Activated CD4-positive, alpha-beta T cell treated with anti-CD3 and anti-CD28 coated beads, Interleukin-2, amount 10 ng/mL, durations not matched to agents 24 days and 14 days (primary cell): ENCODE results near the gene CCNJL. TPM values are rescaled to one million over a fixed set of nuclear protein-coding genes. Genes with fewer than 3 reads are reported as not detected.

Source experiments
- DNase-seq: peaks from one replicate; pipeline ENCODE4 v3.0.0; 2022
- H3K27ac Mint-ChIP-seq: one replicate; pipeline ENCODE4 v1.8.0; 2022; ENCODE audit warnings: mild to moderate bottlenecking, mixed read lengths
- H3K27me3 Mint-ChIP-seq: one replicate; pipeline ENCODE4 v1.8.0; 2022; ENCODE audit warnings: mixed read lengths
- H3K36me3 Mint-ChIP-seq: one replicate; pipeline ENCODE4 v1.8.0; 2022; ENCODE audit warnings: low read depth, mild to moderate bottlenecking, mixed read lengths
- H3K4me1 Mint-ChIP-seq: one replicate; pipeline ENCODE4 v1.8.0; 2021; ENCODE audit warnings: mixed read lengths
- H3K4me3 Mint-ChIP-seq: one replicate; pipeline ENCODE4 v1.8.0; 2022; ENCODE audit warnings: mild to moderate bottlenecking, moderate library complexity, mixed read lengths
- H3K9me3 Mint-ChIP-seq: one replicate; pipeline ENCODE4 v1.8.0; 2021; ENCODE audit warnings: mixed read lengths
- intact Hi-C: fragments of 100-400 bp; cut with micrococcal nuclease; formaldehyde crosslinking; loops from one replicate; pipeline ENCODE4 v1.15.1; 2023
- total RNA-seq: library from RNA; stranded (reverse); gene quantifications from 2 replicates; pipeline ENCODE4 v1.2.3, GENCODE V29; 2022

The CCNJL gene
- total RNA-seq, 1 donor from 2014 or later, result not detected

DNA sequence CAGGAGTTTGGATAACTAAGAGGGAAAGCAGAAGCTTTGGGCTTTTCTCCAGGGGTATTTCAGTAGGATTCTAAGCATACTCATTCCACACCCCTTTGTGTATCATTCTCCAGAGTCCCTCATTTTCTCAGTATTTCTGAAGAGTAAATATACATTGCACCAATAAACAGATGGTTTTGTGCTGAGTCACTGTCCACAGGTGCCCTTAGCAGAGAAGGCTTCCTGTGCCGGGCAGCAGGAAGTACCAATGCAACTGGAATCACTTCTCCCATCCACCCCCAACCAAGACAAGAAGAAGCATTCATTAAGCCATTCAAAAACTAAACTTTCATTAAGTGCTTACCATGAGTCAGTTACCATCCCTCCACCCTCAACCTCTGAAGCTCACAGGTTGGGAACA, 3.6 kb upstream of the CCNJL start:
- Mint-ChIP-seq H3K4me3 (no peak overlapping the region), H3K36me3 (no peaks in the 10 kb centered on the region), H3K27ac (no peak overlapping the region), H3K4me1 (peaks cover 7% of the 10 kb centered on the region), H3K9me3 (no peaks in the 10 kb centered on the region), H3K27me3 (peaks cover 49% of the 10 kb centered on the region)
- intact Hi-C loops, result no loop called here
- no peak for DNase-seq

DNA sequence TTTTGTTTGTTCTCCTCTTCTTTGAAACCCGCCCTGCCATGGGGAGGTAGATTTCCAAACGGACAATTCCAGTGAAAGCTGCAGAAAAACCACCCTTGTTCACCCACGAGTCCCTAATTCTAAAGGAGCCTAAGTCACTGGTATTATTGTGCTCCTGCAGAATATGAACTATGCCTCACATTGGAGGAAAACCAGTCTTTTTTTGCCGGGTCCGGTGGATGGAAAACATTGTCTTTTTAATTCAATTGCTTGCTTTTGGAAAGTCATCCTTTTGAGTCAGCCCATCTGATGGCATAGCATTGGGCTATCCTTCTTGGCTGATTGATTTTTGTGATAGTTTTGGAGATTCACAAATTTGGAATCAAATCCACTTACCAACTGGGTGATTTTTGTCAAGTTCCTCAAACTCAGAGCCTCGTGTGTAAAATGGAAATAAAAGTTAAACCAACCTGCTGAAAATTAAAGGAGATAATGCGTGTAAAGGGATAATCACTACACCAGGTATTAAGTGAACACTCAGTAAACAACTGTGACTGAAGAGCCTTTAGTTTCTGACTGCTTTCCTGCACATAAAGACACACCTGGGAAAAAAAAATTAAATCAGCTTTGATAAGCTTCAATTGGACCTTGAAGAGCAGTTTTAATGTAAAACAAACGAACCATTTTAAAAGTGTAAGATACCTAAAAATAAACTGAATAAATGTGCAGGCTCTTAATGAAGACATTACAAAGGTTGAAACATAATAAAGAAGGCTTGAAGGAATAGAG, 780 bp upstream of the CCNJL start:
- no peak overlapping the region for H3K27ac Mint-ChIP-seq
- H3K4me3 Mint-ChIP-seq, result peak overlapping the region; percentile 76
- H3K27me3 Mint-ChIP-seq, result peaks cover 64% of the 10 kb centered on the region
- intact Hi-C loops, result no loop called here
- DNase-seq, result no peak
- H3K9me3 Mint-ChIP-seq, result no peaks in the 10 kb centered on the region
- H3K4me1 Mint-ChIP-seq, result peaks cover 7% of the 10 kb centered on the region
- H3K36me3 Mint-ChIP-seq, result no peaks in the 10 kb centered on the region

DNA sequence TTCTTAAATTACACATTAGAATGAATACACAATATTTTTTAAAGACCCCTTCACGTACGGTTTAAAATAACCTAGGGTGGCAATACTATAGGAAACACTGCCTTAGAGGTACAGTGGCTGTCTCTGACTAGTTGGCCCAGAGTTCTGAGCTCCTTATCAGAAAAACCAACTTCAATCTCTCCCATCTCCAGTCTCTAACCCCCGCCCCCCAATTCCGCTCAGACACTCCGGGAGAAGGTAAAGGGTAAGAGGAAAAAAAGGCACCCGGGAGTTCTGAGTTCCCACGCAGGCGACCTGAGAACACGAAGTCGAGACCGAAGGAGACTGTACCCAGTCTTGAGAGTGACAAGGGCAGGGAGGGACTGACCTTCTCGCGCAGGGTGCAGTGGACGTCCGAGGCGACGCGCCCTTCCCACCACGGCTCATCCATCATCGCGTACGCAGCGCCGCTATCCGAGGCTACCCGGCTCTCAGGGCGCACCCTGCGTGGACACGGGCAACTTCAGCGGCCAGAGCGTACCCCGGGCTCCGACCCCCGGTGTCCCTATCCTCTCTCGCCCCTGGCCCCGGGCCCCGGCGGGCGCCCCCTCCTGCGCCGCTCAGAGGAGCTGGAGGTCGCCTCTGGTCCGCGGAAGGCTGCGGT, 752 bp downstream of the CCNJL start:
- Mint-ChIP-seq H3K9me3 (no peaks in the 10 kb centered on the region), H3K4me1 (peaks cover 7% of the 10 kb centered on the region), H3K27ac (no peak overlapping the region), H3K4me3 (peak overlapping the region; percentile 62), H3K36me3 (no peaks in the 10 kb centered on the region), H3K27me3 (peaks cover 61% of the 10 kb centered on the region)
- intact Hi-C loops, result no loop called here
- DNase-seq, result no peak

DNA sequence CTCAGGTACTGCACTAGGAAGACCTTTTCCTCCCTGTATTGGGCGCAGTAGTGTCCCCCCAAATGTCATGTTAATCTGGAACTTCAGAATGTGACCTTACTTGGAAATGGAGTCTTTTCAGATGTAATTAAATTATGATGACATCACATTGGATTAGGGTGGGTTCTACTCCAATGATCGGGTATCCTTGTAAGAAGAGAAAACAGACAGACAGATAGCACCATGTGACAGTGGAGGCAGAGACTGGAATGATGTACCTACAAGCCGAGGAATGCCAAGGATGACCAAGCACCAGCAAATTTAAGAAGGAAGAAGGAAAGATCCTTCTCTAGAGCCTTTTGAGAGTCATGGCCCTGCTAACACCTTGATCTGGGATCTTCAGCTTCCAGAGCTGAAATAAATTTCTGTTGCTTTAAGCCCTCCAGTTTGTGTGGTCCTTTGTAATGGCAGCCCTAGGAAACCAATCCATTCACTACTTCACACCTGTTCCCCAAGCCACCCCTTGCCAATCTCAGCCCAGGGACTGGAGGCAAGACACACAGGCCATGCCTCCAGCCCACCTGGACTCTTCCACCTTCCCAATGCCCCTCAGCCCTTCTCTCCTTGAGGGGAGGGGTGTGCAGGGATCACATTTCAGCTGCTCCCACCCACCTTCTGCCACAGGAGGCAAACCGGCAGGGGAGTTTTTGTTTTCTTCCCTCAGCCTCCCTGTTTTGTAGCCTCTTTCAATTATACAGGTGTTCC, 1.6 kb downstream of the CCNJL start:
- no peaks in the 10 kb centered on the region for H3K9me3 Mint-ChIP-seq
- no peak overlapping the region for H3K4me3 Mint-ChIP-seq
- H3K4me1 Mint-ChIP-seq, result peaks cover 5% of the 10 kb centered on the region
- H3K27ac Mint-ChIP-seq, result no peak overlapping the region
- no peak for DNase-seq
- intact Hi-C loops, result no loop called here
- peaks cover 54% of the 10 kb centered on the region for H3K27me3 Mint-ChIP-seq
- no peaks in the 10 kb centered on the region for H3K36me3 Mint-ChIP-seq

DNA sequence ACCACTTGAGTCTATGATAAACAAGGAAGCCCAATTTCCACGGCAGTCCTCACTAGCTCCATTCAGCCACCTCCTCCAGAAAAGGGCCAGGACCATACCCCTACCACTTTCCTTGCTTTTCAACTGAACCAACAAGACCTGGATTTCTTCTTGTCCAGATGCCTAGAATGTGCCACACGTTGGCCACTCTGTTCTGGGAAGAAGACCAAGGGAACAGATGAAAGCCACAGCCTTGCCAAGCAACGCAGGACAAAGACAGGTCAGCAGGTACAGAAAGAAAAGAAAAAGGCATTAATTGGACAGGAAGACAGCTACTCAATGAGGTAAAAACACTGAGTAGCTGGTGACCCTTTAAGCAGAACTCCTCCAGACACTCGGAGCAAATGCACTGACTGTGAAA, 2.2 kb downstream of the CCNJL start:
- Mint-ChIP-seq H3K4me1 (peaks cover 5% of the 10 kb centered on the region), H3K36me3 (no peaks in the 10 kb centered on the region), H3K27ac (no peak overlapping the region)

DNA sequence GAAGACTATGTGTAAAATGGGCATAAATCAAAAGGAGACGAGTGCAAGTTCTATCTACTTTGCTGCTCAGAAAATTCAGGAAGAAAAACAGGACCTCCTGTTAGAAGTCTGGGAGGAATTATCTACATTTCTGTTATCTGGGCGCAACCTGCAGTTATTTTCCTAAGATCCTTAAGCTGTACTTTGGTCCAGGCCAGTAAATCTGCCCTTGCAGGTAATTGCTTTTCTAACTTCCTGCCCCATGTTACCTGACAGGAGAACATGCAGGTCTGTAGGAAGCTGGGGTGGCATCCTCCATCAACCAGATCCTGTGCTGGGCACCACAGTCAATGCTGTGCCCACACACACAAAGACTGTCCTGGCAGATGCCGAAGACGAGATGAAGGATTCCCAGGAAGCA, 5.7 kb downstream of the CCNJL start:
- DNase-seq, result no peak
- H3K9me3 Mint-ChIP-seq, result no peaks in the 10 kb centered on the region
- intact Hi-C loops, result no loop called here
- H3K27ac Mint-ChIP-seq, result no peak overlapping the region
- no peaks in the 10 kb centered on the region for H3K36me3 Mint-ChIP-seq
- no peaks in the 10 kb centered on the region for H3K4me1 Mint-ChIP-seq
- peaks cover 35% of the 10 kb centered on the region for H3K27me3 Mint-ChIP-seq
- no peak overlapping the region for H3K4me3 Mint-ChIP-seq

More for the DNA sequence above, 2.2 kb downstream of the CCNJL start:
- intact Hi-C loops, result no loop called here
- DNase-seq, result no peak
- Mint-ChIP-seq H3K9me3 (no peaks in the 10 kb centered on the region), H3K4me3 (no peak overlapping the region), H3K27me3 (peaks cover 52% of the 10 kb centered on the region)

DNA sequence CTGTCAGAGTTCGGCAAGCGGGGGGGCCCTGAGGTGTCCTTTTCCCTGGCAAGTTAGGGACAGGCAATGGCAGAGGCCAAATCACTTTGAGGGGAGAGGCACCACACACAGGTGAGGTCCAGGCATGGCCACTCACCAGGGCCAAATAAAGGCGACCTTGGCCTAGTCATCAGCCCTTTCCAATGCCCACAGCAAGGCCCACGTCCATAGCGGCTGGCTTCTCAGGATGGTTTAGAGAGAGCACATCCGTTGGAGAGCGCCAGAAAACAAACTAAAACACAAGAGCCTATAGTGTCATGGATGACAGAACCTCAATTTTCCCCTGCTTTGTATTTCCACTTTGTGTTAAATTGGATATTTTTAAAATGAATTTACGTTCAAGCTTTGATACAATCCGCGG, 7.0 kb downstream of the CCNJL start:
- Mint-ChIP-seq H3K36me3 (no peaks in the 10 kb centered on the region), H3K27me3 (peaks cover 21% of the 10 kb centered on the region), H3K27ac (no peak overlapping the region), H3K9me3 (no peaks in the 10 kb centered on the region), H3K4me3 (no peak overlapping the region), H3K4me1 (no peaks in the 10 kb centered on the region)
- intact Hi-C loops, result no loop called here
- DNase-seq, result no peak

DNA sequence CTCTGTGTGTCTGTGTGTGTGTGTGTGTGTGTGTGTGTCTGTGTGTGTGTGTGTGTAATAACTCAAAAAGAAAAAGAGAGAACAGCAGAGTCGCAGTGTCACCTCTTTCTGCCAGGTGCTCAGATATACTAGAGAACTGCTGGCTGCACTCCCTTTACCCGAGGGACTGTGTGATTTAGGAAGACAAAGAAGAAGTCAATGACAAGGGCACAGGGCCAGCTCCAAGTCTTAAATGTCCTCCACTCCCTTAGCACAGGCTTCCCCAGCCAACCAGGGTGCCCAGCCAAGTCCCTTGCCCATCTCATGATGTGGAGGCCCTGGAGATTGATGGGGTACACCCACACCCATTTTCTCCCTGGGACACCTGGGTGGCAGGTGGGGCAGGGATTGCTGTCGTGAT, 8.7 kb downstream of the CCNJL start:
- Mint-ChIP-seq H3K36me3 (no peaks in the 10 kb centered on the region), H3K27me3 (peaks cover 10% of the 10 kb centered on the region), H3K4me1 (no peaks in the 10 kb centered on the region), H3K4me3 (no peak overlapping the region), H3K9me3 (no peaks in the 10 kb centered on the region), H3K27ac (no peak overlapping the region)
- DNase-seq, result no peak
- intact Hi-C loops, result no loop called here

DNA sequence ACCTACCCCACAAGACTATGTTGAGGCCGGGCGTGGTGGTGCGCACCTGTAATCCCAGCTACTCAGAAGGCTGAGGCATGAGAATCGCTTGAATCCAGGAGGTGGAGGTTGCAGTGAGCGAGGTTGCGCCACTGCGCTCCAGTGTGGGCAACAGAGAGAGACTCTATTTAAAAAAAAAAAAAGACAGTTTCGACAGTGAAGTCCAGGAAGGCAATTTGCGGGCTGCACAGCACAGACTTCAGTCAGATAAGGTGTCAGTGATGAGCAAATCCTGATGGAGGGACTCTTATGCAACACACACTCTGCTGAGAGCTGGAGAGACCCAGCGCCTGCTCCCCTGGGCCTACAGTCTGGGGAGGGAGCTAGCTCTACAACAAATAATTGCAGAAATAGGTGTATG, 14.2 kb downstream of the CCNJL start:
- DNase-seq, result no peak
- Mint-ChIP-seq H3K4me1 (no peaks in the 10 kb centered on the region), H3K4me3 (no peak overlapping the region), H3K27me3 (peaks cover 4% of the 10 kb centered on the region), H3K9me3 (no peaks in the 10 kb centered on the region), H3K27ac (no peak overlapping the region), H3K36me3 (no peaks in the 10 kb centered on the region)
- intact Hi-C loops, result no loop called here

DNA sequence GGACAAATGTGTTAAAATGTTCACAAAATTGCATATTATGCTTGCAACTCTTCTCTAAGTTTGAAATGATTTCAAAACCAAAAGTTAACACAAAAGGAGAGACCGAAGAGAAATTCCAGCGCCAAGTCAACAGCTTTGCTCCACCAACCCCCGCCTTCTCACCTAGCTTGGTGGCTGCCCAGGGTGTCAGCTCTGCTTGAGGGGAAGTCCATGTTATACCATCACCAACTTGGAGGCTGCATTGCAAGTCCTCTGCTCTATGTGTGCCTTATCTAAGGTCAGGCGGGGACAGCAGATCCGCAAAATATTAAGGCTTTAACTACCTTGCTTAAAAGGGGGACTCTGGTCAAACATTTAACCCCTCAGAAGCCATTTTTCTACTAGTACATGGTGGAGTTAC, 14.6 kb downstream of the CCNJL start:
- Mint-ChIP-seq H3K4me3 (no peak overlapping the region), H3K9me3 (no peaks in the 10 kb centered on the region), H3K27me3 (peaks cover 2% of the 10 kb centered on the region), H3K4me1 (no peaks in the 10 kb centered on the region), H3K27ac (no peak overlapping the region), H3K36me3 (no peaks in the 10 kb centered on the region)
- no peak for DNase-seq
- intact Hi-C loops, result no loop called here

DNA sequence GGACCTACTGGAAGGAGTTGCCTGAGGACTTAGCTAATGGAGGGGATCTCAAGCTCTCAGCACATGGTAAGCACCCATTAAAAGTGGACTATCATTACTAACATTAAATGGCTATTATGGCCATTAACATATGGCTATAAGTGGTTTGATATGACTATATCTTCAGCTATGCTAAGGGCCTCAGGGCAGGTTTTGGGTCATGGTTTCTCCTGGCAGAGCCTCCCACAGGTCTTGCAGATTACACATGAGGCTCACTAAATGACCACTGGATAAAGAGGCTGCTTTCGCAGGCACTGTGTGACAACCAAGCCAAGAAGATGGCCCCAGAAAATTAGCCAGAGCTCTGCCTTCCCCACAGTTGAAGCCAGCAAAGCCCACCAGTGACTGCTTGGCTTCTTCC, 15.4 kb downstream of the CCNJL start:
- peaks cover 2% of the 10 kb centered on the region for H3K27me3 Mint-ChIP-seq
- intact Hi-C loops, result no loop called here
- H3K4me3 Mint-ChIP-seq, result no peak overlapping the region
- no peaks in the 10 kb centered on the region for H3K4me1 Mint-ChIP-seq
- no peaks in the 10 kb centered on the region for H3K36me3 Mint-ChIP-seq
- no peak for DNase-seq
- no peak overlapping the region for H3K27ac Mint-ChIP-seq
- no peaks in the 10 kb centered on the region for H3K9me3 Mint-ChIP-seq

DNA sequence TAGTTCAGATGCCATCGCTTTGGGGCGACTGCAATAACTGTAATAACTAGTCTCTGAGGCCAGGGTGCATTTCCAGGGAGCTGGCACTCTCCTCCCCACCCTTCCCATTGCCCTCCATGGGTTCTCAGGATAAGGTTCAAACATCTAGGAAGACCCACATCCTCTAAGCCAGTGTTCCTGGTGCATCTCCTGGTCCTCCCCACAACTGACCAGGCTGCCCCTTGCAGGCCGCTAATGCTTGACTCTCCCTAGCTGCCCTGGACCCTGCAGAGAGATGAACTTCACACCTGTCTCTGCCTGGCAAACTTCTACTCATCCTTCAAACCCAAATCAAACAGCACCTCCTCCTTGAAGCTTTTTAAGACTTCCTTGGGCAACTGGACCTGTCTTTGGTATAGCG, 15.9 kb downstream of the CCNJL start:
- Mint-ChIP-seq H3K27ac (no peak overlapping the region), H3K4me3 (no peak overlapping the region), H3K36me3 (no peaks in the 10 kb centered on the region), H3K9me3 (no peaks in the 10 kb centered on the region), H3K4me1 (no peaks in the 10 kb centered on the region), H3K27me3 (peaks cover 2% of the 10 kb centered on the region)
- intact Hi-C loops, result no loop called here
- DNase-seq, result no peak

DNA sequence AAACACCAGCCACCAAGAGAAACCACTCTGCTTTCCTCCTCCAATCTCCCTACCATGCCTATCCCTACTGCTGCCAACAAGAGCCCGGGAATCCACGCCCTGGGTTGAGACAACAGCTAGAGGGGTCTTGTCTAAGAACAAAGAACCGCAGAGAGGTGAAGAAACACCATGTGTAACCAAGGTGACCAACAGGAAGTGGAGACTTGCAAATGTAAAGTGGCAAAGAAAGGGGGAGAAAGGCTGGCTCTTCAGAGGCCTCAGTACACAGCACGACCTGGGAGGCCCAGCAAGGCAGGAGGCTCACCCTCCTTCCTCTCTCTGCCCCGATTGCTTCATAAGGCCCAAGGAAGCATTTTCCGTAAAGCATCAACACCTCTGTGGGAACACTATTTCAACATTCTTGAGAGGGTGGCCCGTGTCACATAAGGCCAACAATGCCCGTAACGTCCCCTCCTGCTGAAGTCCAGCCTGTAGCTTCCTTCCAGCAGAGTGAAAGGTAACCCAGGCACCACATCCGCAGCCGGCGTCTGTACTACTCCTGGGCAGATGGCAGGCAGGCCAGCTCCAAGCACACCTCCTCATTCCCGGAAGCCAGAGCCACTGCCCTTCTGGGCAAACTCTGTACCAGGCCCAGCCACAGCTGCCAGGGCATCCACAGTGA, 18.3 kb downstream of the CCNJL start:
- Mint-ChIP-seq H3K4me1 (no peaks in the 10 kb centered on the region), H3K4me3 (no peak overlapping the region), H3K27me3 (peaks cover 2% of the 10 kb centered on the region), H3K9me3 (no peaks in the 10 kb centered on the region), H3K27ac (no peak overlapping the region), H3K36me3 (no peaks in the 10 kb centered on the region)
- intact Hi-C loops, result no loop called here
- DNase-seq, result no peak

DNA sequence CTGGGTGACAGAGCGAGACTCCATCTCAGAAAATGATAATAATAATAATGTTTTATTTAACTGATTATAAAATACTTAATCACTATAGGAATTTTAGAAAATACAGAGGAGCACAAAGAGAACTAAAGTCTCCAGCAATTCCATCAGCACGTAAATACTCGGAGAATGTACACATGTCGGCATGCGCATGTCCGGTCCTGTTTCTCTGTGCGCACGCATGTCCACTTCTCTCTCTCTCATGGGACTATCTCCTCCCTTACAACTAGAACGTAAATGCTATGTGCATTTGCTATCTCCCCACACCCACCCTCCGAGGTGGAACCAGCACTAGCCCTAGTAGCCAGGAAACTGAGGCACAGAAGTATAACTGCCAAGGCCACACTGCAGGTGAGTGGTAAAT, 19.0 kb downstream of the CCNJL start:
- H3K4me1 Mint-ChIP-seq, result no peaks in the 10 kb centered on the region
- DNase-seq, result no peak
- H3K27me3 Mint-ChIP-seq, result peaks cover 2% of the 10 kb centered on the region
- no peaks in the 10 kb centered on the region for H3K36me3 Mint-ChIP-seq
- intact Hi-C loops, result no loop called here
- no peak overlapping the region for H3K27ac Mint-ChIP-seq
- H3K9me3 Mint-ChIP-seq, result no peaks in the 10 kb centered on the region
- H3K4me3 Mint-ChIP-seq, result no peak overlapping the region
